GM06990 (cell line): ENCODE data around the gene SLC5A1.

ENCODE experiments used
- DNase-seq: peaks from one replicate; pipeline ENCODE4 v3.0.0-alpha.2; 2011; ENCODE audit not compliant: insufficient read length; ENCODE audit errors: extremely low read depth
- H3K27me3 ChIP-seq: replicated peaks from 2 replicates; pipeline ENCODE4 v1.6.0; 2011; ENCODE audit warnings: low read length; ENCODE audit not compliant: control insufficient read depth, insufficient read depth
- H3K36me3 ChIP-seq: 2 replicates; pipeline ENCODE4 v1.5.1; 2011; ENCODE audit warnings: low read length; ENCODE audit not compliant: control insufficient read depth, insufficient read depth
- H3K4me3 ChIP-seq: replicated peaks from 2 replicates; pipeline ENCODE4 v1.5.1; 2011; ENCODE audit warnings: low read depth, mild to moderate bottlenecking, control low read depth, low read length
- TF ChIP-seq, protein P1 (sequence below): IDR thresholded peaks from 2 replicates; pipeline ENCODE4 v1.5.1; 2011; ENCODE audit warnings: low read length, control low read depth, mild to moderate bottlenecking, inconsistent platforms; ENCODE audit not compliant: insufficient read depth, poor library complexity, severe bottlenecking

The SLC5A1 gene

DNA sequence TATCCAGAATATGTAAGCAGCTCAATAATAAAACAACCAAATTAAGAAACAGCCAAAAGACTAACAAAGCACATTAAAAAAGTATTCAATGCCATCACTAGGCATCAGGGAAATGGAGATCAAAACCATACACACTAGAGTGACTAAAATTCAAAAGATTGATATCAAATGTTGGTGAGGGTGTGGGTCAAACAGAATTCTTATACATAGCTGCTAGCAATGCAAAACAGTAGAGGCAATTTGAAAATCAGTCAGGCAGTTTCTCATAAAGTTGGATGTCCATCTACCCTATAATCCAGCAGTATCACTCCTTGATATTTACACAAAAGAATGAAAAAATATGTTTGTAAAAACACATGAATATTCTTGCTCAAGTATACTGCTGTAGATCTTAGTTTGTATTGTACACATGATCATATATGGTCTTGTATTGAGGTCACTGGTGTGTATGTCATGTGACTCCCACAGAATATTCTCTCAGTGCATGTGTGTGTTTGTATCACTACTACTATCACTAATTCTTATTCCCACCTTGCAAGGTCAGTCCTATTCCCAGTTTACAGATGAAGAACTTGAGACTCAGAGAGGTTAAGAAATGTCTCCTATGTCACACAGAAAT is 54.9 kb downstream of the SLC5A1 start:
- no peak for DNase-seq
- no peak overlapping the region for H3K4me3 ChIP-seq
- no peaks in the 10 kb centered on the region; the same call in 1 of the 2 replicates for H3K27me3 ChIP-seq
- TF ChIP-seq, protein P1, sequence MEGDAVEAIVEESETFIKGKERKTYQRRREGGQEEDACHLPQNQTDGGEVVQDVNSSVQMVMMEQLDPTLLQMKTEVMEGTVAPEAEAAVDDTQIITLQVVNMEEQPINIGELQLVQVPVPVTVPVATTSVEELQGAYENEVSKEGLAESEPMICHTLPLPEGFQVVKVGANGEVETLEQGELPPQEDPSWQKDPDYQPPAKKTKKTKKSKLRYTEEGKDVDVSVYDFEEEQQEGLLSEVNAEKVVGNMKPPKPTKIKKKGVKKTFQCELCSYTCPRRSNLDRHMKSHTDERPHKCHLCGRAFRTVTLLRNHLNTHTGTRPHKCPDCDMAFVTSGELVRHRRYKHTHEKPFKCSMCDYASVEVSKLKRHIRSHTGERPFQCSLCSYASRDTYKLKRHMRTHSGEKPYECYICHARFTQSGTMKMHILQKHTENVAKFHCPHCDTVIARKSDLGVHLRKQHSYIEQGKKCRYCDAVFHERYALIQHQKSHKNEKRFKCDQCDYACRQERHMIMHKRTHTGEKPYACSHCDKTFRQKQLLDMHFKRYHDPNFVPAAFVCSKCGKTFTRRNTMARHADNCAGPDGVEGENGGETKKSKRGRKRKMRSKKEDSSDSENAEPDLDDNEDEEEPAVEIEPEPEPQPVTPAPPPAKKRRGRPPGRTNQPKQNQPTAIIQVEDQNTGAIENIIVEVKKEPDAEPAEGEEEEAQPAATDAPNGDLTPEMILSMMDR = no peak
- H3K36me3 ChIP-seq = no peaks in the 10 kb centered on the region

DNA sequence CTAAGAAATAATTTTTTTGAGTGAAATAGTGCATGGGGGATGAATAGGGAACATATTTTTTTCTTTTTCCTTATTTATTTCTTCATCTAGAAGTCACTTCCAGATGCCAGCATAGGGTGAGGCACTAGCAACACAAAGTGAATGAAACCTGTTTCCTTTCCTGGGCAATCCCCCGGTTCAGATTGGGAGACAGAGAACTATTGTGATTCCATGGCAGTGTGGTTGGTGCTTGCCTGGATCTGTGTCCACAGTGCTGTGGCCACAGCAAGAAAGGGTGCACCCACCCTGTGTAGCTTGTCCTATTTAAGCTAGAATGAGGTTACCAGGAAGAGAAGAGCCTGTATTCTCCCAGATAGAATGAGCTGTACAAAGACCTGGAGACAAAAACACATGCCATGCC is 57.6 kb downstream of the SLC5A1 start:
- Histone ChIP-seq H3K4me3 (no peak overlapping the region), H3K27me3 (no peaks in the 10 kb centered on the region; the same call in 1 of the 2 replicates), H3K36me3 (no peaks in the 10 kb centered on the region)
- no peak for DNase-seq
- TF ChIP-seq, protein P1 = no peak

DNA sequence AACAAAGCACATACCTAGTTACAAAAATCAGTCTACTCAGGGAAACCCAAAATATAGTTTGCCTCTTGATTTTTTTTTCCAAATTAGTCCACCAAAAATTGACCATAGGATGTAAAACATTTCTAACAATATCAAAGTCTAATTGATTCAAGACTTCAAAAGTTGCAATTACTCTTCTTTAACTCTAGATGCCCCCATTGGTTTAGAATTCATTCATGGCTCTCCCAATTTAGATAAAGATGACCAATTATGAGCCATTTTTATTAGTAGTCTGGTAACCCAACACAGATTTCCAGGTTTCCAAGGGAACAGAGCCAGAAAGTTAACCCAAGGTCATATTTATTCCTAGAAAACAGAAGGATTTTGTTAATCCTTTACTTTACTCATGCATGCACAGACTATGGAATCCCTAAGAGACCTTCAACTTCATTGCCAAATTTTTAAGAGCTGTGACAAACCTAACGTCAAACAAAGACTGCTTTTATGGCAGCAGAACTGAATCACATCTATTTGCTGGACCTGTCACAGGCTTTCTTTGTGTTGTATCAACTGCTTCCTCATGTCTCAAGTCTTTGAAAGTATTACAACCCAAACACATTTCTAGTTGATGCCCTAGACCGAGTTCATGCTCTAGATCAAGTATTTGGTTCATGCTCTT is 60.7 kb downstream of the SLC5A1 start:
- Histone ChIP-seq H3K36me3 (no peaks in the 10 kb centered on the region), H3K4me3 (no peak overlapping the region), H3K27me3 (no peaks in the 10 kb centered on the region; the same call in 1 of the 2 replicates)
- TF ChIP-seq, protein P1 = peak; percentile 32
- DNase-seq = no peak

DNA sequence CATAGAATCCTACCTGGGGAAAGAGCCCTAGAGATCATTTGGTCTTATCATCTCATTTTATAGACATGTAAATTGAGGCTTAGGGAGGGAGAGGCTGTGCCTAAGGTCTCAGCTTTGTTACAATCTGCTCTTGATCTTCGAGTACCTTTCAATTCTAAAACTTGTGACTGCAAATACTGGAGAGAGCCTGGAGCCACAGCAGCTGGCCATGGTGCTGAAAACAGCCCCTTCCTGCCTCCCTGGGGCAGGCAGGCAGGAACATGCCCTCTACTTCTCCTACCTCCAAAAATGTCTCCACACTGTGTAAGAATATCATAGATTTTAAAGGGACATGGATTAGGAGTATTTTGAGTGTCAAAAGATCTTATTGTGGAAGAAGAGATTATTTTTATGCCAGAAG is 63.9 kb downstream of the SLC5A1 start:
- H3K4me3 ChIP-seq = no peak overlapping the region
- TF ChIP-seq, protein P1 = no peak
- H3K27me3 ChIP-seq = no peaks in the 10 kb centered on the region; the same call in none of the 2 replicates
- no peak for DNase-seq
- H3K36me3 ChIP-seq = no peaks in the 10 kb centered on the region

DNA sequence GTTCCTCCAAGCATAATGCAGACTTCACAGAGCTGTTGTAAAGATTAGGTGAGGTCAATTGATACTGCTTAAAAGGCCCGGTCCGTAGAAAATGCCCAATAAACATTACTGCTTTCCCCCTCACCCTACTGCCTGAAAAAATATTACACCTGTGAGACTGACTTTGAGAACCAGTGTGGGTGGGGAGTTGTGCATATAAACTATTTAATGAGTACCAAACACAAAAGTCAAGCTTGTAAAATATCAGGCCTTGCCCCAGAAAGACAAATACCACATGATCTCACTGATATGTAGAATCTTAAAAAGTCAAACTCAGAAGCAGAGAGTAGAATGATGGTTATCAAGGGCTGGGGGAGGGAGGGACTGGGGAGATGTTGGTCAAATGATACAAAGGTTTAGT is 69.3 kb downstream of the SLC5A1 start:
- TF ChIP-seq, protein P1 = no peak
- no peaks in the 10 kb centered on the region for H3K36me3 ChIP-seq
- H3K27me3 ChIP-seq = no peaks in the 10 kb centered on the region; the same call in 1 of the 2 replicates
- H3K4me3 ChIP-seq = no peak overlapping the region
- no peak for DNase-seq
